Spleen (tissue), 11 donors: ENCODE results near the gene KCNQ5. TPM values are rescaled to one million over a fixed set of nuclear protein-coding genes. Genes with fewer than 3 reads are reported as not detected.

Experiments used
- DNase-seq: peaks from one replicate; pipeline ENCODE4 v3.0.0-alpha.2; 2020
- H3K27ac ChIP-seq, 8 donors: fragments of 200-600 bp; sonication (generic) in 7 of 8; 1 replicate in 4 of 8; 2 replicates in 4 of 8; pipeline versions ENCODE4 v1.5.0 to v1.8.0; 2016 to 2021; ENCODE audit warnings: inconsistent platforms in 4 of 8, mild to moderate bottlenecking in 4 of 8, moderate library complexity in 1 of 8
- H3K27me3 ChIP-seq, 7 donors: fragments of 200-600 bp; sonication (generic) in 6 of 7; replicated peaks in 1 of 7; 1 replicate in 4 of 7; 2 replicates in 3 of 7; pipeline versions ENCODE4 v1.5.0 to v1.8.0; 2016 to 2021; ENCODE audit warnings: inconsistent platforms in 3 of 7, mild to moderate bottlenecking in 1 of 7
- H3K36me3 ChIP-seq, 6 donors: fragments of 200-600 bp; sonication (generic) in 5 of 6; 1 replicate in 4 of 6; 2 replicates in 2 of 6; pipeline versions ENCODE4 v1.5.0 to v1.8.0; 2016 to 2021; ENCODE audit warnings: inconsistent platforms in 2 of 6
- H3K4me1 ChIP-seq, 6 donors: fragments of 200-600 bp; sonication (generic) in 5 of 6; 1 replicate in 3 of 6; 2 replicates in 3 of 6; pipeline versions ENCODE4 v1.5.0 to v1.8.0; 2016 to 2021; ENCODE audit warnings: inconsistent platforms in 3 of 6
- H3K4me3 ChIP-seq, 8 donors: fragments of 200-600 bp; sonication (generic) in 7 of 8; 1 replicate in 4 of 8; 2 replicates in 4 of 8; pipeline versions ENCODE4 v1.5.0 to v1.8.0; 2016 to 2021; ENCODE audit warnings: inconsistent platforms in 4 of 8, mild to moderate bottlenecking in 4 of 8, moderate library complexity in 2 of 8
- H3K9me3 ChIP-seq, 8 donors: fragments of 200-600 bp; sonication (generic) in 7 of 8; 1 replicate in 4 of 8; 2 replicates in 4 of 8; pipeline versions ENCODE4 v1.5.0 to v1.8.0; 2016 to 2021; ENCODE audit warnings: inconsistent platforms in 4 of 8
- CTCF ChIP-seq, 11 experiments: fragments of 200-600 bp in 7 of 11; fragments of 450-650 bp in 4 of 11; sonication (generic) in 4 of 11; IDR thresholded peaks in 8 of 11; conservative IDR thresholded peaks in 3 of 11; 1 replicate in 7 of 11; 2 replicates in 4 of 11; pipeline versions ENCODE4 v1.4.0 to v1.8.0; 2016 to 2021; ENCODE audit warnings: antibody characterized with exemption in 11 of 11, inconsistent platforms in 4 of 11, mild to moderate bottlenecking in 1 of 11
- POLR2A ChIP-seq, 3 donors: fragments of 450-650 bp; IDR thresholded peaks; one replicate each; pipeline ENCODE4 v1.5.1; 2017; ENCODE audit warnings: antibody characterized with exemption in 3 of 3, mild to moderate bottlenecking in 1 of 3
- POLR2AphosphoS5 ChIP-seq, 3 donors: sonication (generic); formaldehyde crosslinking; IDR thresholded peaks; one replicate each; pipeline ENCODE4 v1.5.1; 2017; ENCODE audit warnings: antibody characterized with exemption in 3 of 3
- WGBS, 5 donors: extraction: QIAGEN DNeasy Blood & Tissue Kit in 3 of 5; methylation state at CpG; one replicate each; pipeline versions ENCODE4 v1.1.5 to v1.1.7; 2013 to 2018; 5-methylcytosine and 5-hydroxymethylcytosine counted together
- intact Hi-C: fragments of 100-400 bp; cut with DNase I; formaldehyde crosslinking; loops from one replicate; pipeline ENCODE4 v1.15.0; 2023; ENCODE audit warnings: low total_unique reads
- polyA plus RNA-seq, 3 donors: library from polyadenylated mRNA; stranded (reverse); fragments of 200-250 nt; gene quantifications; one replicate each; pipeline ENCODE4 v1.2.1, GENCODE V29; 2013
- total RNA-seq, 7 donors: library from RNA; depleted of rRNA in 3 of 7; stranded (reverse); fragments of >200 nt in 3 of 7; fragmentation: NEBNext Ultra II Directional in 4 of 7; extraction: Animal tissue kit (Norgen Biotek cat#: 25700) in 4 of 7; gene quantifications; one replicate each; pipeline versions ENCODE4 v1.1.0 to v1.2.1, GENCODE V29; 2016 to 2021
- donor health status: healthy with polysubstance abuse.
- donor health status: DM: no; HTN: no; CAD: no; lungs with moderate emphysema.
- donor health status: DM: no; HTN: no; CAD: no.
- donor health status: Bipolar disorder and iron deficiency.
- donor health status: healthy.
- donor health status: DM: no; HTN: no; CAD: no.
- donor health status: DM: yes; HTN: yes; CAD: no.

KCNQ5 gene
- total and polyA plus RNA-seq, 10 donors, result 1.3 to 8.7 (median 4.4) TPM

GRCh38 chr6:72715119-72715518, 93.3 kb downstream of the KCNQ5 start:
- no peak overlapping the region for H3K27ac ChIP-seq
- H3K27me3 ChIP-seq, result no peaks in the 10 kb centered on the region
- 78 to 88% (median 82%) methylated on average over 5 of the region's 5 CpGs for WGBS, 5 donors
- H3K4me1 ChIP-seq, result no peaks in the 10 kb centered on the region
- TF ChIP-seq POLR2AphosphoS5 (IDR thresholded peaks at IDR 0.05) (no peak), POLR2A (IDR thresholded peaks at IDR 0.05) (no peak), CTCF (IDR thresholded peaks at IDR 0.05 in 8 of 11, conservative IDR thresholded peaks at IDR 0.05 in 3 of 11) (no peak)
- no peak overlapping the region for H3K4me3 ChIP-seq
- intact Hi-C loops, result no loop called here
- DNase-seq, result no peak
- peaks cover 0 to 7% (median 6%) of the 10 kb centered on the region in 8 donors for H3K9me3 ChIP-seq
- H3K36me3 ChIP-seq, result no peaks in the 10 kb centered on the region

GRCh38 chr6:72716916-72717315, 95.1 kb downstream of the KCNQ5 start:
- Histone ChIP-seq H3K27me3 (no peaks in the 10 kb centered on the region), H3K4me1 (no peaks in the 10 kb centered on the region), H3K36me3 (no peaks in the 10 kb centered on the region), H3K4me3 (no peak overlapping the region), H3K9me3 (no peaks in the 10 kb centered on the region), H3K27ac (no peak overlapping the region)
- intact Hi-C loops, result no loop called here
- TF ChIP-seq POLR2A (IDR thresholded peaks at IDR 0.05) (no peak), POLR2AphosphoS5 (IDR thresholded peaks at IDR 0.05) (no peak), CTCF (IDR thresholded peaks at IDR 0.05 in 8 of 11, conservative IDR thresholded peaks at IDR 0.05 in 3 of 11) (no peak)
- no peak for DNase-seq

GRCh38 chr6:72720464-72720863, 98.6 kb downstream of the KCNQ5 start:
- WGBS, 5 donors, result 87 to 93% (median 93%) methylated on average over 2 of the region's 2 CpGs
- DNase-seq, result no peak
- Histone ChIP-seq H3K27ac (no peak overlapping the region), H3K9me3 (no peaks in the 10 kb centered on the region), H3K36me3 (no peaks in the 10 kb centered on the region), H3K4me3 (no peak overlapping the region), H3K27me3 (no peaks in the 10 kb centered on the region), H3K4me1 (no peaks in the 10 kb centered on the region)
- intact Hi-C loops, result no loop called here
- TF ChIP-seq POLR2A (IDR thresholded peaks at IDR 0.05) (no peak), CTCF (IDR thresholded peaks at IDR 0.05 in 8 of 11, conservative IDR thresholded peaks at IDR 0.05 in 3 of 11) (no peak), POLR2AphosphoS5 (IDR thresholded peaks at IDR 0.05) (no peak)

GRCh38 chr6:72721346-72721745, 99.5 kb downstream of the KCNQ5 start:
- TF ChIP-seq CTCF (IDR thresholded peaks at IDR 0.05 in 8 of 11, conservative IDR thresholded peaks at IDR 0.05 in 3 of 11), result no peak
- TF ChIP-seq POLR2A (IDR thresholded peaks at IDR 0.05), result no peak
- TF ChIP-seq POLR2AphosphoS5 (IDR thresholded peaks at IDR 0.05), result no peak
- DNase-seq, result no peak
- no peaks in the 10 kb centered on the region for H3K4me1 ChIP-seq
- intact Hi-C loops, result no loop called here
- H3K27ac ChIP-seq, result no peak overlapping the region
- H3K27me3 ChIP-seq, result no peaks in the 10 kb centered on the region
- H3K4me3 ChIP-seq, result no peak overlapping the region
- no peaks in the 10 kb centered on the region for H3K9me3 ChIP-seq
- no peaks in the 10 kb centered on the region for H3K36me3 ChIP-seq
